GM10847 (cell line): ENCODE results near the gene GLG1.

Experiments
- POLR2A ChIP-seq: IDR thresholded peaks from 2 replicates; pipeline ENCODE4 v1.6.1; 2011; ENCODE audit not compliant: insufficient read length; ENCODE audit errors: extremely low read depth

GLG1 gene

GRCh38 chr16:74591876-74592650, 14.9 kb downstream of the GLG1 start:
- no peak for TF ChIP-seq POLR2A

GRCh38 chr16:74586948-74587347, 20.0 kb downstream of the GLG1 start:
- TF ChIP-seq POLR2A, result no peak

- TF ChIP-seq POLR2A, result no peak
Observed at GRCh38 chr16:74585846-74586443, 21.0 kb downstream of the GLG1 start.

GRCh38 chr16:74583926-74584666, 22.8 kb downstream of the GLG1 start:
- no peak for TF ChIP-seq POLR2A

GRCh38 chr16:74582970-74583369, 23.9 kb downstream of the GLG1 start:
- TF ChIP-seq POLR2A, result no peak

- TF ChIP-seq POLR2A, result no peak
Observed at GRCh38 chr16:74580833-74581232, 26.1 kb downstream of the GLG1 start.

GRCh38 chr16:74578838-74579237, 28.1 kb downstream of the GLG1 start:
- TF ChIP-seq POLR2A, result no peak

- TF ChIP-seq POLR2A, result no peak
Observed at GRCh38 chr16:74578433-74578832, 28.5 kb downstream of the GLG1 start.

GRCh38 chr16:74577882-74578366, 29.0 kb downstream of the GLG1 start:
- TF ChIP-seq POLR2A, result no peak

GRCh38 chr16:74575807-74576643, 30.9 kb downstream of the GLG1 start:
- no peak for TF ChIP-seq POLR2A

GRCh38 chr16:74575175-74575806, 31.6 kb downstream of the GLG1 start:
- no peak for TF ChIP-seq POLR2A

- TF ChIP-seq POLR2A, result no peak
Observed at GRCh38 chr16:74574146-74574545, 32.8 kb downstream of the GLG1 start.

GRCh38 chr16:74573622-74574021, 33.3 kb downstream of the GLG1 start:
- TF ChIP-seq POLR2A, result no peak

GRCh38 chr16:74570412-74571301, 36.3 kb downstream of the GLG1 start:
- TF ChIP-seq POLR2A, result no peak
